ENCODE data around the gene KCND2.

Gene KCND2

DNA sequence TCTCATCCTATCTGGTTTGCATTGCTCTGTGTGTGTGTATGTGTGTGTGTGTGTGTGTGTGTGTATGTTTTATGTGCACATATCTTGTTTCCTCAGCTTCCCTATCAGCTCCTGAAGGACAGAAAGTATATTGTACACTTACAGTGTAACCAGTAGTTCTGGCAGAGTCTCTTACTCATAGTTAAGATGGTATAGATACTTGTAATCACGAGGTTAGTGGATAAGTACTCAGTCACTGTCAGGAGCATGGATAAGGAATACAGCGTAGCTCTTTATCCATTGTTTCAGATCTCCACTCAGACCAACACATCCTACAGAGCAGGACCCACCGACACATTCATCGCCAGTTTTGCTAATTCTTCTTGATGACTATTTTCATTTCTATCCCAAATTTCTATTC, 309.9 kb downstream of the KCND2 start:
- TF ChIP-seq ZFX (IDR thresholded peaks at IDR 0.05), result no peak
- TF ChIP-seq, protein P1, sequence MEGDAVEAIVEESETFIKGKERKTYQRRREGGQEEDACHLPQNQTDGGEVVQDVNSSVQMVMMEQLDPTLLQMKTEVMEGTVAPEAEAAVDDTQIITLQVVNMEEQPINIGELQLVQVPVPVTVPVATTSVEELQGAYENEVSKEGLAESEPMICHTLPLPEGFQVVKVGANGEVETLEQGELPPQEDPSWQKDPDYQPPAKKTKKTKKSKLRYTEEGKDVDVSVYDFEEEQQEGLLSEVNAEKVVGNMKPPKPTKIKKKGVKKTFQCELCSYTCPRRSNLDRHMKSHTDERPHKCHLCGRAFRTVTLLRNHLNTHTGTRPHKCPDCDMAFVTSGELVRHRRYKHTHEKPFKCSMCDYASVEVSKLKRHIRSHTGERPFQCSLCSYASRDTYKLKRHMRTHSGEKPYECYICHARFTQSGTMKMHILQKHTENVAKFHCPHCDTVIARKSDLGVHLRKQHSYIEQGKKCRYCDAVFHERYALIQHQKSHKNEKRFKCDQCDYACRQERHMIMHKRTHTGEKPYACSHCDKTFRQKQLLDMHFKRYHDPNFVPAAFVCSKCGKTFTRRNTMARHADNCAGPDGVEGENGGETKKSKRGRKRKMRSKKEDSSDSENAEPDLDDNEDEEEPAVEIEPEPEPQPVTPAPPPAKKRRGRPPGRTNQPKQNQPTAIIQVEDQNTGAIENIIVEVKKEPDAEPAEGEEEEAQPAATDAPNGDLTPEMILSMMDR (conservative IDR thresholded peaks at IDR 0.05), result no peak
- no peak overlapping the region for H3K27ac ChIP-seq

DNA sequence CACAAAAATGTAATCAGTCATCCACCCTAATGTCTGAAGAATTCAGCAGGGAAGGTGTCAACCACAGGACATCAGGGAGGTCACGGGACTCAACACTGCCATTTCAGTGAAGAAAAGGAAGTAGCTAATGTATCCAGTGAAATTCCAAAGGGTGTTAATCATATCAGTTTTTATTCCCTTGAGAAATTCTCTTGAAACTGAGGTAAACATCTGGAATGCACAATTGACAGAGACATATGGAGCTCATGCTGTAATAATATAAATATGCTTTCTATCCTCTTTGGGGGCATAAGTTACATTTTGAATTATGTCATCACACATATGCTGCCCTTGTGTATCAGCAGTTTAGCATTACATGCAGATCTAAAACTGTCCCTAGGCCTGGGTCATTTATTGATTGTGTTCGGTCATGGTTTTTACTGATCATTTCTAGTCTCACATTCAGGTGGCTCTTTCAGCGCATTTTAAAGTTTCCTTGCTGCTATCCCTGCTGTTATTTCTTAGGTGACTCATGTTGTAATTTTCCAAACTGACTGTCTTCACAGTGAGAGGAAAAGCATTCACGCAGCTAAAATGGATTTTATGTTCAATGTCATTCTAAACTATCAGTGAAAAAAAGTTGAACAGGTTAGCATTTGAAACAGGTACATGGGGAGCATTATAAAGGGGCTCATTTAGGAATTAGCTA, 311.1 kb downstream of the KCND2 start:
- no peak for TF ChIP-seq ZFX (IDR thresholded peaks at IDR 0.05)
- TF ChIP-seq, protein P1 (conservative IDR thresholded peaks at IDR 0.05), result no peak

DNA sequence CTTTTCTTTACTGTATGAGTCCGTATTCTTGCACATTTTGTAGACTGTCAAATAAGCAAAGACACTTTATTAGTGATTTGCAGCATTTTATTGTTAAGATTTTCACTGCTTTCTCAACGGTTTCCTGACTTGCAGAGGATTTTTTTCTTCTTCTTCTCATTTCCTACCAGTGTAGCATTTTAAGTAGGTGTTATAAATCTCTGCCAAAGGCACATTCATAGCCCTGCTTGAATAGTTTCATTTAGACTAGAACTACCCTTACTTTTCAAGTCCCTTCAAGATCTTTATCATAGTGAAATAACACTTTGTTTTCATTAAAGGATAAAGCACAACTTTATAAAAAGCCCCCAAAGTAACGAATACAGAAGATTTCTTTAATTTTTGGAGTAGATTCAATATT, 313.6 kb downstream of the KCND2 start:
- H3K27ac ChIP-seq, result no peak overlapping the region
- no peak for TF ChIP-seq ZFX (IDR thresholded peaks at IDR 0.05)
- TF ChIP-seq, protein P1 (conservative IDR thresholded peaks at IDR 0.05), result no peak

More for the DNA sequence above, 311.1 kb downstream of the KCND2 start:
- H3K27ac ChIP-seq, result no peak overlapping the region

DNA sequence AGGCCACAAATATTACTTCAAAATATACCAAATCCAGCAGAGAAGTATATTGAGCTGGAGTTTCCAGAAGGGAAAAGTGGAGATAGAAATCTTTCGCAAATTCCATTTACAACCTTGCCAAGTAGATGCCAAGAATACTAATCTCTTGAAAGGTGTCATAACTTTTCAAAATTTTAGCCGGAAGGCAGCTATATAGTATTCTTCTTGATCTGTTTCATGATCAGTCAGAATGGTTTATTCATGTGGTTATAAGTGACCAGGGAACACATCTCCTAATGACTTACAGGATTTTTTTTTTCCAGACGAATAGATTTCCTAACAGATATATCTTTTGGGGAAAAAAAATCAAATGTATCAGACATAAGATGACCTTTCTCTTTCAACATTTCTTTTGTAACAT, 314.3 kb downstream of the KCND2 start:
- no peak for TF ChIP-seq ZFX (IDR thresholded peaks at IDR 0.05)
- TF ChIP-seq, protein P1 (conservative IDR thresholded peaks at IDR 0.05), result no peak
- H3K27ac ChIP-seq, result no peak overlapping the region

DNA sequence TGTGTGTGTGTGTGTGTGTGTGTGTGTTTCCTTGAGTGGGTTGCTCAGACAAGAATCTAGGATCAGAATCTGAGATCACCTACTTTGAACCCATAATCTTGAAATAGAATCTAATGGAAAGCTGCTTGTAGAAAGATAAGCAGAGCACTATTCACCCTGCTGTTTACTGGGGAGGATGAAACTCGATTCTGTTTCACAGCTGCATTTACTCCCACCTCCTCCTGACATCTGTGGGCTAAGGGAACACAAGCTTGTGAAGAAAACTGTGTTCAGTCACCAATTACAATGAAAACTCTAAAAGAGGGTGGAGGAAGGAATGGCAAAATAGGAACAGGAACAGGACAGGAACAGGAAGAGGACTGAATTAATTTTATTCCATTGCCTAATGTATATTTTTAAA, 315.4 kb downstream of the KCND2 start:
- H3K27ac ChIP-seq, result no peak overlapping the region
- no peak for TF ChIP-seq ZFX (IDR thresholded peaks at IDR 0.05)
- TF ChIP-seq, protein P1 (conservative IDR thresholded peaks at IDR 0.05), result no peak

DNA sequence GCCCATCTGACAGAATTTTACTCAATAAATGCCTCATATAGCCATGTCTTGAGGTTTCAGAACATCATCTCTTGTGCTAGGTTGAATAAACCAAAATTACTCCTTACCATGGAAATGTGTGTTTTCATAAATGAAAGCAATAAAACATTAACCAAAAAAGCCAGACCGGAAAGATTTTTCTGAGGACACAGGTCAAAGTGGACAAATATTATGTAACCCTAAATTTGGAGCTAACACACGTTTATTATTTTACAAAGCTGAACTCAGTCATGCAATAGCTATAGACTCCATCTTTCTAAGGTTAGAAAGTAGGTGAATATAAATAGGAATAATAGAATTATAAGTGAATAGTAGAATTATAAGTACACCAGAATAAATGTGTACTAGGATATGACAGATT, 315.9 kb downstream of the KCND2 start:
- no peak for TF ChIP-seq ZFX (IDR thresholded peaks at IDR 0.05)
- TF ChIP-seq, protein P1 (conservative IDR thresholded peaks at IDR 0.05), result no peak
- no peak overlapping the region for H3K27ac ChIP-seq

DNA sequence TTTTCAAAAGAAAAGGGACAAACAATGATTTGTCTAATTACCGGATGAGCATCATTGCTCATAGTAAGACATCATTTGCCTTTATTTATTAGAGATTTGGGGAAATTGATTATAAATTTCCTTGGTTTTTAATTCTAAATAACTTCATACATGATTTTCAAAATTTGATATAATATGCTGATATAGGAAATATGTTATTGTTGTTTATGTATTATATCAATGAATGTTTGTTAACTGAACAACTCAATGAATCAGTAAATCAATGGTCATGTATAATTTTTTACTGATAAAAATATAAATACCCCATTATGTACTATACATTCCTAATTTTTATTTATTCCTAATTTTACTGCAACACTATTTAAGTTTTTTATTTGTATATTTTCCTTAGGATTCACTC, 327.6 kb downstream of the KCND2 start:
- no peak overlapping the region for H3K27ac ChIP-seq
- TF ChIP-seq ZFX (IDR thresholded peaks at IDR 0.05), result no peak
- TF ChIP-seq, protein P1 (conservative IDR thresholded peaks at IDR 0.05), result no peak

Data from C4-2B (cell line).